DND-41 (cell line): Measurements from ENCODE around the gene SYT1.

ENCODE experiments used
- ATAC-seq: fragments of 200-7000 bp; cut with Tn5 transposase; 3 replicates; pipeline ENCODE4 v1.9.1; 2021; ENCODE audit warnings: low read depth; ENCODE audit not compliant: insufficient read depth
- DNase-seq: peaks from one replicate; pipeline ENCODE4 v3.0.0-alpha.2; 2020
- H2AFZ ChIP-seq: 2 replicates; pipeline ENCODE4 v1.6.0; 2012; ENCODE audit warnings: low read depth, low read length
- H3K27ac ChIP-seq: 2 replicates; pipeline ENCODE4 v1.5.1; 2012; ENCODE audit warnings: low read length, inconsistent platforms
- H3K27me3 ChIP-seq: fragments of 200-600 bp; sonication (generic); 2 replicates; pipeline ENCODE4 v1.6.0; 2012; ENCODE audit warnings: low read length, mild to moderate bottlenecking, inconsistent platforms; ENCODE audit not compliant: insufficient read depth, poor library complexity
- H3K36me3 ChIP-seq: 2 replicates; pipeline ENCODE4 v1.5.1; 2012; ENCODE audit warnings: low read length, inconsistent platforms; ENCODE audit not compliant: insufficient read depth
- H3K4me1 ChIP-seq: 2 replicates; pipeline ENCODE4 v1.5.1; 2012; ENCODE audit warnings: mild to moderate bottlenecking, low read length; ENCODE audit not compliant: insufficient read depth
- H3K4me2 ChIP-seq: 2 replicates; pipeline ENCODE4 v1.6.0; 2012; ENCODE audit warnings: mild to moderate bottlenecking, moderate library complexity, low read length, inconsistent platforms; ENCODE audit not compliant: insufficient read depth
- H3K4me3 ChIP-seq, 2 experiments: fragments of 200-600 bp in 1 of 2; shearing (Covaris generic) in 1 of 2; 2 replicates each; pipeline ENCODE4 v1.5.1; 2012 to 2016; ENCODE audit warnings: inconsistent platforms in 2 of 2, low read length in 2 of 2, mild to moderate bottlenecking in 2 of 2, low read depth in 1 of 2, moderate library complexity in 1 of 2
- H3K79me2 ChIP-seq: 2 replicates; pipeline ENCODE4 v1.6.0; 2012; ENCODE audit warnings: low read length, inconsistent platforms; ENCODE audit not compliant: insufficient read depth
- H3K9ac ChIP-seq: 2 replicates; pipeline ENCODE4 v1.6.0; 2012; ENCODE audit warnings: low read depth, mild to moderate bottlenecking, inconsistent platforms, low read length, moderate library complexity
- H3K9me3 ChIP-seq: 2 replicates; pipeline ENCODE4 v1.5.1; 2012; ENCODE audit warnings: low read length, moderate library complexity, mild to moderate bottlenecking, inconsistent platforms; ENCODE audit not compliant: insufficient read depth, severe bottlenecking
- H4K20me1 ChIP-seq: 2 replicates; pipeline ENCODE4 v1.6.0; 2012; ENCODE audit warnings: low read length; ENCODE audit not compliant: insufficient read depth
- CTCF ChIP-seq: IDR thresholded peaks from 2 replicates; pipeline ENCODE4 v1.5.1; 2012; ENCODE audit warnings: borderline replicate concordance, low read length, moderate library complexity, mild to moderate bottlenecking; ENCODE audit not compliant: poor library complexity, severe bottlenecking; ENCODE audit errors: extremely low read depth
- EZH2 ChIP-seq: IDR thresholded peaks from 3 replicates; pipeline ENCODE4 v1.6.1; 2012; ENCODE audit warnings: borderline replicate concordance, low read depth, mild to moderate bottlenecking, moderate library complexity, low read length, inconsistent platforms; ENCODE audit not compliant: severe bottlenecking

The SYT1 gene

GRCh38 chr12:79358716-79359300 lies 494.2 kb downstream of the SYT1 start:
- TF ChIP-seq CTCF (peak; percentile 6), EZH2 (no peak)
- Histone ChIP-seq H4K20me1 (no peaks in the 10 kb centered on the region), H3K36me3 (no peaks in the 10 kb centered on the region), H3K9ac (no peak overlapping the region), H2AFZ (no peak overlapping the region), H3K4me3 (no peak overlapping the region), H3K27ac (no peak overlapping the region), H3K27me3 (no peaks in the 10 kb centered on the region), H3K4me2 (no peak overlapping the region), H3K9me3 (no peaks in the 10 kb centered on the region), H3K79me2 (no peaks in the 10 kb centered on the region), H3K4me1 (no peaks in the 10 kb centered on the region)
- ATAC-seq, result peak; percentile 54; the same call in 2 of the 3 replicates
- peak; percentile 5 for DNase-seq

DNA sequence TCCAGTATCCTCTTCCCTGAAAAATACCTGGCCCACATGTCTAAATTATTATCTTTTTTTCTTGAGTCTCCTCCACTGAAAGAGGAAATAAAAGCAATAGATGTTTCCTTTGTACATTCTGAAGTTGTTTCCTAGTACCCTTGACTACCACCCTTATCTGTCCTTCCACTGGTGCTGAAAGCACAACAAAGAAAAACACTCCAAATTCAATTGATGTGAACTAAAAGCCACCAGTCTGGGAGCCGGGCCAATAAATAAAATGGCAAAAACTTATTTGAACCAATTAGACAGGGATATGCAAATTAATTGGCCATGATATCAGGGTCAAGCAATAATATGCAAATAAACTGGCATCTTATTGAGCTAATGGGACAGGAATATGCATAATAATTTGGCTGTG lies 495.7 kb downstream of the SYT1 start:
- ATAC-seq (no peak), DNase-seq (no peak)
- Histone ChIP-seq H3K9me3 (no peaks in the 10 kb centered on the region), H3K9ac (no peak overlapping the region), H3K27me3 (no peaks in the 10 kb centered on the region), H3K36me3 (no peaks in the 10 kb centered on the region), H2AFZ (no peak overlapping the region), H4K20me1 (no peaks in the 10 kb centered on the region), H3K27ac (no peak overlapping the region), H3K4me3 (no peak overlapping the region), H3K79me2 (no peaks in the 10 kb centered on the region), H3K4me2 (no peak overlapping the region), H3K4me1 (no peaks in the 10 kb centered on the region)
- no peak for TF ChIP-seq CTCF
- TF ChIP-seq EZH2, result no peak

DNA sequence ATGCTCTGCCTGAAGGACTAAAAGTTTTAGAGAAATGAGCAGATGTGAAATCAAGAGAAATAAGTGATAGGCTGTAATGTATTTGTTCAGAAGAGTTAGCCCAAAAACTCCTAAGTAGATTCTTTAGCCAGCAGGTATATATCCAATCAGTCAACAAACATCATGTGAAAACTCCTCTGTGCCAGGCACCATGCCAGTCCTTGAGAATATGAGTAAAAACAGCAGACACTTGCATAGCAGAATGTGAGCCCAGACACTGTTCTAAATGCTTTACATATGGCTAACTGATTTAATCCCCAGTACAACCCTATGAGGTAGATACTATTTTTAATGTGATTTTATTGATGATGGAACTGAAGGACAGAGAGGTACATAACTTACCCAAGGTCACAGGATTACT lies 496.4 kb downstream of the SYT1 start:
- no peaks in the 10 kb centered on the region for H3K36me3 ChIP-seq
- no peak overlapping the region for H3K4me2 ChIP-seq
- TF ChIP-seq EZH2 (no peak), CTCF (no peak)
- no peaks in the 10 kb centered on the region for H4K20me1 ChIP-seq
- DNase-seq (no peak), ATAC-seq (no peak)
- no peaks in the 10 kb centered on the region for H3K9me3 ChIP-seq
- no peaks in the 10 kb centered on the region for H3K79me2 ChIP-seq
- H2AFZ ChIP-seq, result no peak overlapping the region
- H3K27ac ChIP-seq, result no peak overlapping the region
- no peak overlapping the region for H3K9ac ChIP-seq
- H3K4me3 ChIP-seq, result no peak overlapping the region
- H3K4me1 ChIP-seq, result no peaks in the 10 kb centered on the region
- H3K27me3 ChIP-seq, result no peaks in the 10 kb centered on the region
